Astrocyte of the cerebellum (primary cell): ENCODE data around the gene ATXN1.

Experiments
- DNase-seq: peaks from one replicate; pipeline ENCODE4 v3.0.0-alpha.2; 2011; ENCODE audit warnings: low read depth
- H3K4me3 ChIP-seq: 2 replicates; pipeline ENCODE4 v1.5.1; 2011; ENCODE audit warnings: mild to moderate bottlenecking, low read depth, low read length, moderate library complexity
- in situ Hi-C: cut with HindIII; loops from 2 replicates; pipeline ENCODE4 v1.10.0; 2017; ENCODE audit warnings: low sequenced_read_pairs
- TF ChIP-seq, protein P1 (sequence below): IDR thresholded peaks from 2 replicates; pipeline ENCODE4 v1.5.1; 2012; ENCODE audit warnings: low read length, low read depth, moderate library complexity, mild to moderate bottlenecking; ENCODE audit errors: missing control alignments

ATXN1 gene

DNA sequence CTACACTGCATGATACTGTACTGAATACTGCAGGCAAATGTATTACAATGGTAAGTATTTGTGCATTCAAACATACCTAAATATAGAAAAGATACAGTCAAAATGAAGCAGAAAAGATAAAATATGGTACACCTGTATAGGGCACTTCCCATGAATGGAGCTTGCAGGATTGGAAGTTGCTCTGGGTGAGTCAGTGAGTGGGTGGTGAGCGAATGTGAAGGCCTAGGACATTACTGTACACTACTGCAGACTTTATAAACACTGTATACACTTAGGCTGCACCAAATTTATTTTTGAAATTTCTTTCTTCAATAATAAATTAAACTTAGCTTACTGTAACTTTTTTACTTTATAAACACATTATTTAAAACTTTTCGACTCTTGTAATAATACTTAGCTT lies 213.1 kb downstream of the ATXN1 start:
- DNase-seq: no peak

DNA sequence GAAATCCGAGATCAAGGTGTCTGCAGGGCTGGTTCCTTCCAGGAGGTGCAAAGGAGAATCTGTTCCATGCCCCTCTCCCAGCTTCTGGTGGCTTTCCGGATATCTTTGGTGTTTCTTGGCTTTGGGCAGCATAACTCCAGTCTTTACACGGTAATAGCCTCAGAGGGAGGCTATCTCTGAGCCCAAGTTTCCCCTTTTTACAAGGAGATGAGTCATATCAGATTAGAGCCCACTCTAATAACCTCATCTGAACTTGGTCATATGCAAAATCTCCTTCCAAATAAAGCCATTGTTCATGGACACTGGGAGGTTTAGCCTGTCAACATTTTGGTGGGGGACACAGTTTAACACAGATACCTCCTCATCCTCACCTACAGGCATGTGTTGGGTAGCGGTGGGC lies 213.7 kb downstream of the ATXN1 start:
- DNase-seq: no peak
- no peak overlapping the region for H3K4me3 ChIP-seq
- in situ Hi-C loops: no loop called here
- TF ChIP-seq, protein P1, sequence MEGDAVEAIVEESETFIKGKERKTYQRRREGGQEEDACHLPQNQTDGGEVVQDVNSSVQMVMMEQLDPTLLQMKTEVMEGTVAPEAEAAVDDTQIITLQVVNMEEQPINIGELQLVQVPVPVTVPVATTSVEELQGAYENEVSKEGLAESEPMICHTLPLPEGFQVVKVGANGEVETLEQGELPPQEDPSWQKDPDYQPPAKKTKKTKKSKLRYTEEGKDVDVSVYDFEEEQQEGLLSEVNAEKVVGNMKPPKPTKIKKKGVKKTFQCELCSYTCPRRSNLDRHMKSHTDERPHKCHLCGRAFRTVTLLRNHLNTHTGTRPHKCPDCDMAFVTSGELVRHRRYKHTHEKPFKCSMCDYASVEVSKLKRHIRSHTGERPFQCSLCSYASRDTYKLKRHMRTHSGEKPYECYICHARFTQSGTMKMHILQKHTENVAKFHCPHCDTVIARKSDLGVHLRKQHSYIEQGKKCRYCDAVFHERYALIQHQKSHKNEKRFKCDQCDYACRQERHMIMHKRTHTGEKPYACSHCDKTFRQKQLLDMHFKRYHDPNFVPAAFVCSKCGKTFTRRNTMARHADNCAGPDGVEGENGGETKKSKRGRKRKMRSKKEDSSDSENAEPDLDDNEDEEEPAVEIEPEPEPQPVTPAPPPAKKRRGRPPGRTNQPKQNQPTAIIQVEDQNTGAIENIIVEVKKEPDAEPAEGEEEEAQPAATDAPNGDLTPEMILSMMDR: no peak

More for the DNA sequence above, 213.1 kb downstream of the ATXN1 start:
- no peak overlapping the region for H3K4me3 ChIP-seq
- TF ChIP-seq, protein P1: no peak
- in situ Hi-C loops: no loop called here

DNA sequence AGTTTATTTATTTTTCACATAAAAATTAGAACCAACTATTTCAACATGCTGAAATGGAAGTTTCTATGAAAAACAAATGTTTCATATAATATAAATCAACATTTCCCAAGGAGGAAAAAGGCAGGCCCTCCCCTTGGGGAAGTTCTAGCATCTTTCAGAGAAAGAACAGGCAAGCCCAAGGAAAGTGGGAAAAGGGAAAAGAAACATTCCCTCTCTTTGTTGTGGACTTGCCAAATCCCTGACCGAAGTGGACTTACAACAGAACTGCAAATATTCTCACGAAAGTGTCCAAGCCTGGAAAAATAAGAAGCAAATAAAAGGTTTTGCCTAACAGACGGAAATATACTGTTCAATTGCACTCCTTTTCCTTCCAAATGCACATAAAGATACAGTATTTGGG lies 214.4 kb downstream of the ATXN1 start:
- in situ Hi-C loops: no loop called here
- no peak for DNase-seq
- TF ChIP-seq, protein P1: no peak
- H3K4me3 ChIP-seq: no peak overlapping the region

DNA sequence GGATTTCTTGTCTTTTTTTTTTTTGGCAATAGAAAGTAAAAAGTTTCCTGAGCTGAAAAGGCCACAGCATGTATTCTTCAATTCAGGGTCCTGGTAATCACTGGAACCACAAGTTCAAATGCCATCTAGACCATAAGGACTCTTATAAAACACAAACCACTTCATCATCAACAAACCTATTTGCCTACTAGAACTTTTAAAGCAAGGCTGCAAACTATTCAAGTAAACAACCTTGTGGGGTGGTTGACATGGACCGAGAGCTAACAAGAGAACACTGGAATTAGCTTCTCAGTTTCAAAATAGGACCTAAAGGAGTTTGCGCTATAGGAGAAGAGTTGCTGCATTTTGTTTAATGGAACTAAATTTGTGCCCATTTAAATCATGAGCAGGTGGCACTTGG lies 215.9 kb downstream of the ATXN1 start:
- no peak overlapping the region for H3K4me3 ChIP-seq
- in situ Hi-C loops: no loop called here
- no peak for DNase-seq
- TF ChIP-seq, protein P1: no peak

DNA sequence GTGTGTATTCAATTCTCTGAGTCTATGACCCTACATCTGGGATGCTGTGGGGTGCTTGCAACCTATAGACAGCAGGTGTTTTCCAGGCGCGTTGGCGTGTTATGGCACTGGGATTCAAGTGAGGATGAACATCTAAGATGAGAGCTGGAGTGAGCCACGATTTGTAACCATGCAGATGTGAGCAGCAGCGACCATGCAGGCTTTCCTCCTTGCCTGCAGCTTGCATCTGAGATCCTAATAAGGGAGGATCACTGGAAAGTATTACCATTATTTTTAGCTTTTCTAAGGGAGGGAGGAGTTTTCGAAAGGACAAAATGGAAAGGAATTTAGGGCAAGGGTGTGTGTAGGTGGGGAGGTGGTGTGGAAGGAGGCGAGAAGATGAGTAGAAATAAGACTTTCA lies 216.7 kb downstream of the ATXN1 start:
- in situ Hi-C loops: no loop called here
- no peak overlapping the region for H3K4me3 ChIP-seq
- TF ChIP-seq, protein P1: no peak
- DNase-seq: no peak

DNA sequence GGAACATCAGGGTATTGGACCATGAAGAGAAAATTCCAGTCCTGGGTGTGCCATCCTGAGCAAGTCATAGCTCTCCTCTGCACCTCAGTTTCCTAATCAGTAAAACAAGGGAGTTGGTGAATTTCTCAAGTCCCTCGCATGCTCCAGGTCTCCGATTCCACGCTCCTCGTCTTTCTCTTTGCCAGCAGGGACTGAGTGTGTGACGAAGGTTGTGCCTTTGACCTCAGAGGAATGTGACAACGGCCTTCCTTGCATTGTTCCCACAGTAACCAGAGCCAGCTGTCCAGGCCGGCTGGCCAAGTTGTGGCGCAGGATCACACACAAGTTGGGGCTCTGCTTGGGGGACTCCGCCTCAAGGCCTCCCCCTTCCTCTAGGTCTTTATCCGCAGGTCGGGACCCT lies 217.3 kb downstream of the ATXN1 start:
- in situ Hi-C loops: no loop called here
- no peak for DNase-seq
- H3K4me3 ChIP-seq: no peak overlapping the region
- TF ChIP-seq, protein P1: no peak

DNA sequence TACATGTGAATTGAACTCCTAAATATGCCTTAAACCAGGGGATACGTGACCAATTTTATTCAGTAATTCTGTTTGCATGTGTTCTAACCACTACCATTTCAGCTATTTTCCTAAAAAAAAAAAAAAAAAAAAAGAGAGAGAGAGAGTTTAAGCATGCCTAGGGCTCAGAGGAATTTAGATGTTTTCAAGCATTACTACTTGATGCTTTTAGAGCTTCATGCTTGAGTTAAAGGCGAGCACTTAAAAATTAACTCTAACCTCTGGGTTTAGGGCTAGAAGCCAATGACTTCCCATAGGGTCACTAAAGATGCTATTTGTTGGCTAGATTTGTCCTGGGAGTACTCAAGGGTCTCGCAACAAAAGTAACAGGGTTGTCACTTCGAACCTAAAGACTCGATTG lies 217.7 kb downstream of the ATXN1 start:
- in situ Hi-C loops: no loop called here

More for the DNA sequence above, 217.7 kb downstream of the ATXN1 start:
- no peak for DNase-seq
- no peak overlapping the region for H3K4me3 ChIP-seq
- TF ChIP-seq, protein P1: no peak
